Prostate gland (tissue), 2 donors: ENCODE measurements around the gene KAT2A.

Experiments used
- POLR2AphosphoS5 ChIP-seq: sonication (generic); formaldehyde crosslinking; IDR thresholded peaks from one replicate; pipeline ENCODE4 v1.6.1; 2017; ENCODE audit warnings: antibody characterized with exemption
- TF ChIP-seq, protein P1 (sequence below), 4 experiments: fragments of 200-600 bp in 2 of 4; fragments of 450-650 bp in 2 of 4; sonication (generic) in 2 of 4; IDR thresholded peaks; 1 replicate in 3 of 4; 2 replicates in 1 of 4; pipeline ENCODE4 v1.5.1; 2016 to 2019; ENCODE audit warnings: antibody characterized with exemption in 4 of 4, mild to moderate bottlenecking in 2 of 4, moderate library complexity in 2 of 4

DNA sequence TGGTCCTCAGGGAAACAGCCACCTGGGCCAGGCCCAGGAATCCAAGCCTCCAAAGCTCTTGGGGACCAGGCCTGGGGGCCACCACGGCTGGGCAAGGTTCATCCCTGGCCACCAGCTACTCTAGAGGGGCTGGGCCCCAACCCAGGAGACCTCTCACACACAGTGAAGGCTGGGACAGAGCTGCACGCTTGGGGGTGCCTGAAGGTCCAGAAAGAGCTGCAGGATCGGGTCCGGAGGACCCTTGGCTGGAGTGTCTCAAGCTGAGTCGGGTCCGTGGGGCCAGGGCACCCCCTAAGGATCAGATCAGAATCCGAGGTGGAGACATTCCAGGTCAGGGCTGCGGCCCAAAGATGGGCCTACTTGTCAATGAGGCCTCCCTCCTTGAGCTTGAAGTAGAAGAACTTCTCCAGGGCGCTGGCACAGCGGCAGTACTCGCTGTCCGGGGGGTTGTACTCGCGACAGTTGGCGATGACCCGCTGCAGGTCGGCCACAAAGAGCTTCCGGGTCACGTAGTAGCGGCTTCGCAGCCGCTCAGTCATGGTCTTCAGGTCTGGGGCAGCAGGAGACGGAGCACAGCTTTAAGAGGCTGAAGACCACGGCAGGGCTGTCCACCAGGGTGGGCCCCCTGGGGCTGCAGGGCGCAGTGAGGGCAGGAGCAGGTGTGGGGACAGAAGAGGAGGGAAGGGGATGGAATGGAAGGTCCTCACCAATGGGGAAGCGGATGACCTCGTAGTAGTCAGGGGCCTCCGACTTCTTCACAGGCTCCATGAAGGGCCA, 7.7 kb downstream of the KAT2A start:
- no peak for TF ChIP-seq POLR2AphosphoS5
- TF ChIP-seq, protein P1, sequence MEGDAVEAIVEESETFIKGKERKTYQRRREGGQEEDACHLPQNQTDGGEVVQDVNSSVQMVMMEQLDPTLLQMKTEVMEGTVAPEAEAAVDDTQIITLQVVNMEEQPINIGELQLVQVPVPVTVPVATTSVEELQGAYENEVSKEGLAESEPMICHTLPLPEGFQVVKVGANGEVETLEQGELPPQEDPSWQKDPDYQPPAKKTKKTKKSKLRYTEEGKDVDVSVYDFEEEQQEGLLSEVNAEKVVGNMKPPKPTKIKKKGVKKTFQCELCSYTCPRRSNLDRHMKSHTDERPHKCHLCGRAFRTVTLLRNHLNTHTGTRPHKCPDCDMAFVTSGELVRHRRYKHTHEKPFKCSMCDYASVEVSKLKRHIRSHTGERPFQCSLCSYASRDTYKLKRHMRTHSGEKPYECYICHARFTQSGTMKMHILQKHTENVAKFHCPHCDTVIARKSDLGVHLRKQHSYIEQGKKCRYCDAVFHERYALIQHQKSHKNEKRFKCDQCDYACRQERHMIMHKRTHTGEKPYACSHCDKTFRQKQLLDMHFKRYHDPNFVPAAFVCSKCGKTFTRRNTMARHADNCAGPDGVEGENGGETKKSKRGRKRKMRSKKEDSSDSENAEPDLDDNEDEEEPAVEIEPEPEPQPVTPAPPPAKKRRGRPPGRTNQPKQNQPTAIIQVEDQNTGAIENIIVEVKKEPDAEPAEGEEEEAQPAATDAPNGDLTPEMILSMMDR (IDR thresholded peaks at IDR 0.05): no peak
